Measurements from ENCODE around the gene WAPL.
"Not testable (repeated sequence)": the region's sequence is repeated elsewhere in the genome, so short reads cannot be mapped to it uniquely, and the experiment has no call there.

Gene WAPL

GRCh38 chr10:86411281-86411841, 110.2 kb downstream of the WAPL start:
- DNase-seq, result no peak

- no peak for DNase-seq
Observed at GRCh38 chr10:86410542-86411124, 111.0 kb downstream of the WAPL start.

DNA sequence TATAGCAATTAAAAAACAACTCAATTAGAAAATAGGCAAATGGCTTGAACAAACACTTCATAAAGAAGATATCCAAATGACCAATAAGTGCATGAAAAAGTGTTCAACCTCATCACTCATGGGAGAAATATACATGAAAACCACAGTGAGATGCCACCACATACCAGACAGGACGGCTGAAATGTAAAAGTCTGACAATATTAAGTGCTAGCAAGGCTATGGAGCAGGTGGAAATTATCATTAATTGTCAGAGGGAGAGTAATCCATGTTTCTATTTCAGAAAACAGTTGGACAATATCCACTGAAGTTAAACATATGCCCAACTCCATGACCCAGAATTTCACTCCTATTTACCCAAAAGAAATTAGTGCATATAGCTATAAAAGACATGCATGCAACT, 112.4 kb downstream of the WAPL start:
- no peak for DNase-seq

DNA sequence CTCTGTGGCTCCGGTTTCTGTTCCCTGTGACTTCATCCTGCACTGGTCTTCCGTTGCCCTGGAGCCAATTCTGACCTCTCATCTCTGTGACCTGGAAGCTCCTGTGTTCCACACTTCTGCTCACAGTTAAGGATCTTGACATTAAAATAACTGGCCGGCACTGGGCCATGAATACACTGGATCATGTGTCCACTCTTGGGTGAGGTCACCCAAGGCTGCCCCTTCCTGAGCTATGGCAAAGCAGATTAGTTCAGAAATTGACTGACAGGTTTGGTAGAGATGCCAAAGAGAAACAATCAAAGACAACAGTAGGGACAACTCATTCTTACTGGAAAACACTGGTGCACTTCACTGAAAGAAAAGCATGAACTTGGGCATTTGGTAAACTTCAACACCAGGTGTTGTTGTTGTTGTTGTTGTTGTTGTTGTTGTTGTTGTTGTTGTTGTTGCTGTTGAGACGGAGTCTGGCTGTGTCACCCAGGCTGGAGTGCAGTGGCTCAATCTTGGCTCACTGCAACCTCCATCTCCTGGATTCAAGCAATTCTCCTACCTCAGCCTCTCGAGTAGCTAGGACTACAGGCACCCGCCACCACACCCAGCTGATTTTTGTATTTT, 118.3 kb downstream of the WAPL start:
- DNase-seq, result no peak

DNA sequence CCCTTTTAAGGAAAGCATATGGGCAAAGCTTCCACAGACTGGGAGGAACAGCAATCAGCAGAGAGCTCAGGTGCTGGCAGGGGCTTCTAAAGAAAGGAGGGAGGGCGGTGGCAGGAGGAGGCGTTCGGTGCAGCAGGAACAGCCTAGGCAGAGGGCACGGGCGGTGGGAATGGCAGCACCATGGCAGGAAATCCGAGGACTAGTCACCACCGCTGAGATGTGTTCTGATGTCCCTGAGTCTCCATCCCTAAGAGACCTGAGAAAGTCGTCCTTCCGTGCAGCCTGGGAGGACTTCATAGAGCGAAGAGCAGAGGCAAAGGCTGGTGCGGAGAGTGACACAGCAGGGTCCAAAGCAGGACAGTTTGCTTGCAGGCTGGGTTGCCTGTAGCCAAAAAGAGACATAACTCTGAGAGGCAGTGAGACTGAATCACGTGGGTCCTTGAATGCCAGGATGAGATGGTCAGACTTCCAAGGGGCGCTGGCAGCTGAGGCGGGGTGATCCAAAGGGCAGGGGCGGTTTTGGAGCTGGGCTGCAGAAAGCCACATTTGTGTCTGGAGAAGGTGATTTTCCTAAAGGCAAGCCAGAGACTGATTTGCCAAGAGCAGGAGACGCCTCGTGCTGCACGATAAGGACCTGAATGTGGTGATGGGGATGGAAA, 119.2 kb downstream of the WAPL start:
- DNase-seq, result no peak

DNA sequence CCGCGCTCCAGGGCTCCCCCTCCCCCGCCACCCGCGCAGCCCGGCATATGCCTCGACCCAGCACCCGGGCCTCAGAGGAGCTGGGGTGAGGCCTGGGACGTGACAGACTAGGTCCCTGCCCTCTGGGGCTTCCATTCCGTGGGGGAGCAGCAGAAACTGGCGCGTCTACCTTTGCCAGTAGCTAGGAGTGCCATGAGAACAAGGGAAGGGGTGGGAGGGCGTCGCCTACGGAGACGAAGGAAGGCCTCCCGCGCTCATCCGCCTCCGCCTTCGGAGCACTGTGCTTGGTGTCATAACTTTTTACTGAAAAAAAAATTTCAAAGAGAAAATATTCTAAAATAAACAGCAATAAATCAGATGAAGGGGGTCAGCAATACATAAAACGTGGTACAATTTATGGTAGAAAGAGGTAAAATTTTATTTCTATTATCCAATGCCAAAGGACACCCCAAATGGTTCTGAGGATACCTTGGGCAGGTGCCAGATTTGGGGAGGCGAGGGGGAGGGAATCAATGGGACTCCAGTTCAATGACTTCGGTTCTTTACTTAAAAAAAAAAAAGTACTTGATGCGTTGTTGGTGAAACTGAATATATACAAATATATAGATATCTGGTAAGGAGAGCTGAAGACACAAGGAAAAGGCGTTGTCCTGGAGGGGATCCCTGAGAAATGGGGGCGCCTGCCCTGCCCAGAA, 119.9 kb downstream of the WAPL start:
- DNase-seq, result no peak

- DNase-seq, result peak; percentile 80
Observed at GRCh38 chr10:86400705-86401587, 120.6 kb downstream of the WAPL start.

GRCh38 chr10:86399879-86400704, 121.5 kb downstream of the WAPL start:
- peak; percentile 98 for DNase-seq

DNA sequence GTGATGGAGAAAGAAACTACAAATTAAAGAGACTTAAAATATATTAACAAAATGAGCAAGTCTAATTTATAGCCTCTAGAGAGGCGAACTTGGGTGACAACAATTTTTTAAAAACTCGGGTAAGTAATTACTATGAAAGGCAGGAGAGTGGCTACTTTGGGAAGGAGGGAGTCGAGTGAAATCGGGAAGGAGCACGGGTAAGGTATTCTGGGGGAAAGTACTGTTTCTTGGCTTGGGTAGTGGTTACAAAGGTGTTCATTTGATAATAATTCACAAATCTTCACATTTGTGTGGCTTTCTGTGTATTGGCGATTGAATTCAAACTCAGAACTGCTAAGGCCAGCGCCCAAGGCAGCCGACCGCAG, 122.1 kb downstream of the WAPL start:
- DNase-seq, result no peak

DNA sequence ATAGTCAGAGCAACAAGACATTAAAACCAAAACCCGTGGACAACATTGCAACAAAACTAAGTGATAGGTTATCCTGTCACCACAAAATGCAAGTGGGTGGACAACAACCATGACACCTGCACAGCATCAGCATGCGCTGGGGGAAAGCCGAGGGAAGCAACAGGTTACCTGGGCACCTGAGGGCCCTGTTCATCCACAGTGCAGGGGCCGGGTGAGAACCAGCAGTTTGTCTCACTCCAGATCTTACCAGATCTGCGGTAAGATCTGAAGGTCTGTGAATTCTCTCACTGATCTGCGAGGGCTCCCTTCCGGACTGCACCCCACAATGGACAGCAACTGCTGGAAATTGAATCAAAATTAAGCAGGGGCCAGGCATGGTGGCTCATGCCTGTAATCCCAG, 124.5 kb downstream of the WAPL start:
- no peak for DNase-seq

DNA sequence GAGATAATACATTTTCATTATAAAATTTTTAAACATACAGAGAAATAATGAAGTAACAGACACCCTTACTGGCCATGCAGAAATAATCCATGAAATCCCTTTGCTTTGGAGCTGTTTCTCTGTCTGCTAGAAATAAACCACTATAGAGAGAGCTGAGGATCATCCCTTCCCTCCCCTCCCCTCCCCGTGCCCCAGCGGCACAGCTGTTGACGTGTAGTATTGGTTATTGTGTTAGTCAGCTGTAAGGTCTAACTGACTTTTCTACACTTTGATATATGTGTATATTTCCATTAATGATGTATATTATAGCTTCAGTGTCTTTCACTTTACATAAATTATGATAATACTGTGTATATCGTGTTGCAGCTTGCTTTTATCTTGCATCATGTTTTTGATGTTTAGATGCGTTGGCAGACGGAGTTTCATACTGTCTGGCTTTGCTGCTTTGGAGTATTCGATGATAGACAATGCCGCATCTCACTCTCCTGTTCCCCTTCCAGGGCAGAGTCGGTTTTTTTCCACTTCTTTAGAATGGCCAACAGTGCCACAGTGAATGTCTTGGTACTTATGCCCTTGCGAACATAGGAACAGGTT, 127.6 kb downstream of the WAPL start:
- no peak for DNase-seq

DNA sequence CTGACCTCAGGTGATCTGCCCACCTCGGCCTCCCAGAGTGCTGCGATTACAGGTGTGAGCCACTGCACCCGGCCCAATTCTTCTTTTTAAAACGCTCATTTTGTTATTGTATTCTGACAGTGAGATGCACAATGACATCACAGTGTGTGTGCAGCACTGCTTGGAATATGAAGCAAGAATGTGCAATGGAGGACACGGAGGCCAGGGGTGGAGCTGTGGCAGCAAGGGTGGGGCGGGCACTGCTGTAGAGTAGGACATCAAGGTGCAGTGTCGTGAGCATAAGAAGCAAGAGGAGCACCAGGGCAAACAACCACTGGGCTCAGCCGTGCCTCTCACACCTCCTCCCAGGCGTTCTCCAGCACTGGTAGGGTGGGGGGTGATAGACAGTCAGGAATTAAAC, 128.2 kb downstream of the WAPL start:
- DNase-seq, result no peak

GRCh38 chr10:86392723-86393094, 128.9 kb downstream of the WAPL start:
- no peak for DNase-seq

DNA sequence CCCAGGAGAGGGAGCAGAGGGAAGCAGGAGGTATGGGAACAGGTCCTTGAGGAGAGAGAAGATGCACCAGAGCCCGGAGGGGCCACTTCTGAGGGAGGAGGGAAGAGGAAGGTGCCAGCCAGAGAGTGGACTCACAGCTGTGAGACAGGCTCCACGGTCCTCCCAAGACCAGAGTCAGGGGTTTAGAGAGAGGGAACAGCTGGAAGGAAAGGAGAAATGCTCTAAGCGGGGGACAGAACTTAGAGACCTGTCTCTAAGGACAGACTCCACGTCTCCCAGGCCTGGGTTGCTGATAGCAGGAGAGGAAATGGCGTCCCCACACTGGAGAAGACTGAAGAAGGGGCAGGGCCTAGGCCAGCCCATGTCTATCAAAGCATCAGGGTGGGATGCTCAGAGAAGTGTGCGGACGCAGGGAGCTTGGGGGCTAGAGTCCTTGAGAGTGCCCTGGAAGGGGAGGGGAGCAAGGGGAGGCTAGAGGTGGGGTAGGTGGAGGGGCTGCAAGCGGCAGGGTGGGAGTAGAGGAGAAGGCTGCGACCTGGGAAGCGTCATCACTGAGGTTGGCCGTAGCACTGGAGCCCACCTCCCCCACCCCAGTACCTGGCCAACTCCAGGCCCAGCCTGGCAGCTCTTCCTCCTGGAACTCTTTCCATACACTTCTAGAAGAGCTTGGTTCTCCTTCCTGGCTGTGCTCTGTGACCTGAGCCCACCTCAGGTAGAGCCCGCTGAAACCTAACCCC, 129.4 kb downstream of the WAPL start:
- no peak for DNase-seq

DNA sequence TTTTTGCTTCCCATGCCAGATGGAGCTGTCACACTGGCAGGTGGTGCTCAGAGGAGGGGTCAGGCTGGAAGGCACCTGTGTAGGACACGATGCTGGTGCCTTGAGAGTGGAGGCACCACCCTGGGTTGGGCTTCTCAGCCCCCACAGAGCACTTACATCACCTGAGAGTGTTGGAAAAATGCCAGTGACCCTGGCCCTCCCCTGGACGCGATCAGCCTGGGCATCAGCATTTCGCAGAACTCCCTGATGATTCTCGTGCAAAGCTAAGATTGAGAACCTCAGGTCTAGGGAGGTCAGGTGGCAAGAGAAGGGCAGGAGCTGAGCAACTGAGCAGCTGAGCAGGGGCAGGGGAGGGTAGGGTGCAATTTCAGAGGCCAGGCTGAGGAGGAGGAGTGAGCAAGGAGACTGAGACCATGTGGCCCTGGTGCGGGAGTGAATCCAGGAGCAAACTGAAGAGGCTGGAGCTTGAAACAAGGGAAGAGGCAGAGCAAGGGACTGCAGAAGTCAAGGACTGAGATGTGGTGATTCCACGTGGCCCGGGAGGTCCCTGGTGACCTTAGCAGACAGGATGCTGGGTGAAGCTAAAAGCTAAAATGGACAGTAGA, 130.3 kb downstream of the WAPL start:
- no peak for DNase-seq

GRCh38 chr10:86390337-86391120, 131.1 kb downstream of the WAPL start:
- DNase-seq, result no peak

DNA sequence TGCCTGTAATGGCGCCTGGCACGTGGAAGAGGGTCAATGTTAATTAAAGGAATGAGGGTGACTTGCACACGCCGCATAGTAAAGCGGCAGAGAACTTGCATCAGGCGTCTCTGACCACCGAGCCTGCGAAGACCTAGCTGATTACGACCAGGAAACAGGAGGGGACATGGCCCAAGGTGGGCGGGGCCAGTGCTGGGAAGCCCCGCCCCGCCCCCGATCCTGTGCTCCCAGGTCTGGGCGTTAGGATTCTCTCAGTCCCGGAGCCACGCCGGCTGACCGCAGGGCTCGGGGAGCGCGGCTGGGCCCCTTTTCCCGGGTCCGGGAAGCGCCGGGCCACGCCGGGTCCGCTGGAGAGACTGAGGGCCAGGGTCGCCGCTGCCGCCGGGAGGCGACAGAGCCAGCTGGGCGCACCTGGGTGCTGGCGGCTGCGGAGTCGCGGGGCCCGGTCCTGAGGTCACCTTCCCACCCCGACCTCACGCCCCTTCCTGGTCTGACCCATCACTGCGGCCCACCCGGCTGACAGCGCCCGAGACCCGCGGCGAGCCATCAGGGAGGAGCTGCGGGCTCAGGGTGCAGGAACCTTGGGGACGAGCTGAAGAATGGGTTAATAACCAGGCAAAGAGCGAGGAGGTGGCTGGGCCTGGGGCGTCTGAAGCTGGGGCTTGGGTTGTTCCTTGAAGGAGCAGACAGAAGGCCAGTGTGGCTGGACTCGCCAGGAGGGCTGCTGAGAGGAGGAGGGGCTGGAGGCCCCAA, 132.0 kb downstream of the WAPL start:
- DNase-seq, result peak; percentile 55

- DNase-seq, result not testable (repeated sequence)
Observed at GRCh38 chr10:86389109-86389440, 132.5 kb downstream of the WAPL start.
